ENCODE data around the gene IFI27L1. TPM values are rescaled to one million over a fixed set of nuclear protein-coding genes. Genes with fewer than 3 reads are reported as not detected.

IFI27L1 gene
- total RNA-seq, 1 donor from 2014 or later, result 40.2 TPM

- TF ChIP-seq CTCF (conservative IDR thresholded peaks at IDR 0.05; ENCODE audit: low read depth, low read length), result no peak
- no peak overlapping the region for H3K4me3 ChIP-seq (ENCODE audit: low read depth, low read length)
Observed at GRCh38 chr14:94119071-94119470, 38.0 kb downstream of the IFI27L1 start.

GRCh38 chr14:94120667-94121340, 39.7 kb downstream of the IFI27L1 start:
- no peak for DNase-seq (ENCODE audit: low read depth)
- H3K4me3 ChIP-seq (ENCODE audit: low read depth, low read length), result no peak overlapping the region
- TF ChIP-seq CTCF (conservative IDR thresholded peaks at IDR 0.05; ENCODE audit: low read depth, low read length), result no peak

More at GRCh38 chr14:94119071-94119470, 38.0 kb downstream of the IFI27L1 start:
- DNase-seq (ENCODE audit: low read depth), result no peak

- TF ChIP-seq CTCF (conservative IDR thresholded peaks at IDR 0.05; ENCODE audit: low read depth, low read length), result no peak
- no peak for DNase-seq (ENCODE audit: low read depth)
- no peak overlapping the region for H3K4me3 ChIP-seq (ENCODE audit: low read depth, low read length)
Observed at GRCh38 chr14:94121485-94121884, 40.4 kb downstream of the IFI27L1 start.

- H3K4me3 ChIP-seq (ENCODE audit: low read depth, low read length), result no peak overlapping the region
- DNase-seq (ENCODE audit: low read depth), result no peak
- no peak for TF ChIP-seq CTCF (conservative IDR thresholded peaks at IDR 0.05; ENCODE audit: low read depth, low read length)
Observed at GRCh38 chr14:94122438-94122837, 41.3 kb downstream of the IFI27L1 start.

- no peak overlapping the region for H3K4me3 ChIP-seq (ENCODE audit: low read depth, low read length)
- no peak for DNase-seq (ENCODE audit: low read depth)
- TF ChIP-seq CTCF (conservative IDR thresholded peaks at IDR 0.05; ENCODE audit: low read depth, low read length), result no peak
Observed at GRCh38 chr14:94123296-94123695, 42.2 kb downstream of the IFI27L1 start.

GRCh38 chr14:94123868-94124267, 42.8 kb downstream of the IFI27L1 start:
- no peak for DNase-seq (ENCODE audit: low read depth)
- TF ChIP-seq CTCF (conservative IDR thresholded peaks at IDR 0.05; ENCODE audit: low read depth, low read length), result no peak
- no peak overlapping the region for H3K4me3 ChIP-seq (ENCODE audit: low read depth, low read length)
